ENCODE measurements around the gene HTRA1. TPM values are rescaled to one million over a fixed set of nuclear protein-coding genes. Genes with fewer than 3 reads are reported as not detected.

Gene HTRA1
- total and polyA plus RNA-seq, 2 donors (not counting 1 experiment from before 2014, with no cell fraction given) = 109 to 216 TPM

DNA sequence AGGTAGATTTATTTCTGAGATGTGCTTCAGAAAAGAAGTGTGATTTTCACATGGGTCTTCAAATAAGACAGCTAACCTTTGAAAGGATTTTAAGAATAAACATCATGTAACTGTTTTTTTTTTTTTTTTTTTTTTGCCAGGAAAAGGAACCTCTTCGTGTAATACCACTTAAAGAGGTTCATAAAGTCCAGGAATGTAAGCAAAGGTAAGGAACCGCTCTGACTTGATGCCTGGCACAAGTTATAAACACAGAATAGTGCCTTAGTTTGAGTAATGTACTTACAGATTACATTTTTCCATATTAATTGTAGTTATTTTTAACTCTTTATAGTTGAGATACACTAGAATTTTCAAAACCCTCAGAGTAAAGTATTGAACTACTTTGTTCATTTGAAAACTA lies 37.3 kb upstream of the HTRA1 start:
- Histone ChIP-seq H3K4me2 (ENCODE audit: extremely low read depth, insufficient read depth, low read length) (no peak overlapping the region), H2AFZ (ENCODE audit: low read length) (no peak overlapping the region), H3K79me2 (ENCODE audit: control insufficient read depth, insufficient read depth, low read length) (no peaks in the 10 kb centered on the region), H3K9me3 (ENCODE audit: control insufficient read depth, insufficient read depth, low read depth, low read length) (no peaks in the 10 kb centered on the region), H4K20me1 (ENCODE audit: control insufficient read depth, extremely low read depth, insufficient read depth, low read length) (no peaks in the 10 kb centered on the region), H3K9ac (ENCODE audit: insufficient read depth, low read length) (no peak overlapping the region), H3K4me3 (replicated peaks in 1 of 4; ENCODE audit: control extremely low read depth in 1 of 4, insufficient read depth in 1 of 4, low read depth in 3 of 4, low read length in 4 of 4) (no peak overlapping the region), H3K27me3 (ENCODE audit: control insufficient read depth, insufficient read depth, low read length) (no peaks in the 10 kb centered on the region), H3K27ac (ENCODE audit: insufficient read depth, low read length) (no peak overlapping the region), H3K4me1 (ENCODE audit: control insufficient read depth, extremely low read depth, insufficient read depth, low read length) (peaks cover 8% of the 10 kb centered on the region), H3K36me3 (ENCODE audit: control insufficient read depth, insufficient read depth, low read length) (no peaks in the 10 kb centered on the region)
- TF ChIP-seq, protein P1, sequence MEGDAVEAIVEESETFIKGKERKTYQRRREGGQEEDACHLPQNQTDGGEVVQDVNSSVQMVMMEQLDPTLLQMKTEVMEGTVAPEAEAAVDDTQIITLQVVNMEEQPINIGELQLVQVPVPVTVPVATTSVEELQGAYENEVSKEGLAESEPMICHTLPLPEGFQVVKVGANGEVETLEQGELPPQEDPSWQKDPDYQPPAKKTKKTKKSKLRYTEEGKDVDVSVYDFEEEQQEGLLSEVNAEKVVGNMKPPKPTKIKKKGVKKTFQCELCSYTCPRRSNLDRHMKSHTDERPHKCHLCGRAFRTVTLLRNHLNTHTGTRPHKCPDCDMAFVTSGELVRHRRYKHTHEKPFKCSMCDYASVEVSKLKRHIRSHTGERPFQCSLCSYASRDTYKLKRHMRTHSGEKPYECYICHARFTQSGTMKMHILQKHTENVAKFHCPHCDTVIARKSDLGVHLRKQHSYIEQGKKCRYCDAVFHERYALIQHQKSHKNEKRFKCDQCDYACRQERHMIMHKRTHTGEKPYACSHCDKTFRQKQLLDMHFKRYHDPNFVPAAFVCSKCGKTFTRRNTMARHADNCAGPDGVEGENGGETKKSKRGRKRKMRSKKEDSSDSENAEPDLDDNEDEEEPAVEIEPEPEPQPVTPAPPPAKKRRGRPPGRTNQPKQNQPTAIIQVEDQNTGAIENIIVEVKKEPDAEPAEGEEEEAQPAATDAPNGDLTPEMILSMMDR (conservative IDR thresholded peaks at IDR 0.05 in 1 of 2, IDR thresholded peaks at IDR 0.05 in 1 of 2; ENCODE audit: low read depth in 1 of 2, low read length in 2 of 2) = no peak
- no peak for TF ChIP-seq EZH2 (IDR thresholded peaks at IDR 0.05; ENCODE audit: low read length, missing control alignments)
- no peak for DNase-seq (ENCODE audit: low read depth in 2 of 2)

DNA sequence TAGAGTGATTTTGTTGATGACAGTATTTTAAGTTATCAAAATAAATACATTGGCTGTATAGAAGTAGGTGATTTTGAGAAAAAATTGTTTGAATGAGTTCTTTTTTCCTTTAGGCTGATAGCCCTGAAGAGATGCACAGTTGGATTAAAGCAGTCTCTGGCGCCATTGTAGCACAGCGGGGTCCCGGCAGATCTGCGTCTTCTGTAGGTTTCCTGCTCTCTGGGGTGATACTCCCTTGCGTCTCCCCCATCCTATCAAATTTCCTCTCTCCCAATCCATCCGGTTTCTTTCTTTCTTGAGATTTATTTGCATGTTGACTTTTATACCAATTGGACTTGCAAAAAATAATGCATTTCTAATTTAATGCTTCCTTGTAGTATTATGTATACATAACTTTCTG lies 34.5 kb upstream of the HTRA1 start:
- Histone ChIP-seq H4K20me1 (ENCODE audit: control insufficient read depth, extremely low read depth, insufficient read depth, low read length) (no peaks in the 10 kb centered on the region), H3K27ac (ENCODE audit: insufficient read depth, low read length) (no peak overlapping the region), H3K79me2 (ENCODE audit: control insufficient read depth, insufficient read depth, low read length) (no peaks in the 10 kb centered on the region), H3K4me2 (ENCODE audit: extremely low read depth, insufficient read depth, low read length) (no peak overlapping the region), H3K9ac (ENCODE audit: insufficient read depth, low read length) (no peak overlapping the region), H3K4me3 (replicated peaks in 1 of 4; ENCODE audit: control extremely low read depth in 1 of 4, insufficient read depth in 1 of 4, low read depth in 3 of 4, low read length in 4 of 4) (no peak overlapping the region), H3K4me1 (ENCODE audit: control insufficient read depth, extremely low read depth, insufficient read depth, low read length) (peaks cover 3% of the 10 kb centered on the region), H3K36me3 (ENCODE audit: control insufficient read depth, insufficient read depth, low read length) (no peaks in the 10 kb centered on the region), H2AFZ (ENCODE audit: low read length) (no peak overlapping the region), H3K27me3 (ENCODE audit: control insufficient read depth, insufficient read depth, low read length) (no peaks in the 10 kb centered on the region), H3K9me3 (ENCODE audit: control insufficient read depth, insufficient read depth, low read depth, low read length) (no peaks in the 10 kb centered on the region)
- DNase-seq (ENCODE audit: low read depth in 2 of 2) = no peak
- no peak for TF ChIP-seq EZH2 (IDR thresholded peaks at IDR 0.05; ENCODE audit: low read length, missing control alignments)
- TF ChIP-seq, protein P1 (conservative IDR thresholded peaks at IDR 0.05 in 1 of 2, IDR thresholded peaks at IDR 0.05 in 1 of 2; ENCODE audit: low read depth in 1 of 2, low read length in 2 of 2) = no peak

DNA sequence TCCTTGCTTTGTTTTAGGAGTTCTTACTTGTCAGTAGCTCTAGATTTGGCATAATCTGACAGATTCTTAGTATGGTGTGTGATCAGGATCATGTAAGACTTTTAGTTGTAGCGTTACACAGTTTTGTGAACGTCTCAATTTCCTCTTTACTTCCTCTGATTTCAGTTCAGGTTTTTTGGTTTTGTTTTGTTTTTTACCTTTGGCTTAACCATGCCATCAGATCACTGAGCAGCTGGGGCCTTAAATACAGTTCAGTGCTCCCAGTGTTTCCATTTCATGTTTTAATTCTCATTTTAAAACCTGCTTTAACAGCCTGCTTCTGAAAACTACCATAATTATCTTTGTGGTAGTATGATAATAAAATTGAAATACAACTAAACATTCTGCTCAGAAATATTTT lies 34.1 kb upstream of the HTRA1 start:
- H3K4me1 ChIP-seq (ENCODE audit: control insufficient read depth, extremely low read depth, insufficient read depth, low read length) = peaks cover 3% of the 10 kb centered on the region
- H3K4me2 ChIP-seq (ENCODE audit: extremely low read depth, insufficient read depth, low read length) = no peak overlapping the region
- no peak overlapping the region for H3K4me3 ChIP-seq (replicated peaks in 1 of 4; ENCODE audit: control extremely low read depth in 1 of 4, insufficient read depth in 1 of 4, low read depth in 3 of 4, low read length in 4 of 4)
- no peaks in the 10 kb centered on the region for H3K9me3 ChIP-seq (ENCODE audit: control insufficient read depth, insufficient read depth, low read depth, low read length)
- no peaks in the 10 kb centered on the region for H3K79me2 ChIP-seq (ENCODE audit: control insufficient read depth, insufficient read depth, low read length)
- no peak for TF ChIP-seq EZH2 (IDR thresholded peaks at IDR 0.05; ENCODE audit: low read length, missing control alignments)
- TF ChIP-seq, protein P1 (conservative IDR thresholded peaks at IDR 0.05 in 1 of 2, IDR thresholded peaks at IDR 0.05 in 1 of 2; ENCODE audit: low read depth in 1 of 2, low read length in 2 of 2) = no peak
- H3K36me3 ChIP-seq (ENCODE audit: control insufficient read depth, insufficient read depth, low read length) = no peaks in the 10 kb centered on the region
- no peaks in the 10 kb centered on the region for H4K20me1 ChIP-seq (ENCODE audit: control insufficient read depth, extremely low read depth, insufficient read depth, low read length)
- no peak for DNase-seq (ENCODE audit: low read depth in 2 of 2)
- H3K27me3 ChIP-seq (ENCODE audit: control insufficient read depth, insufficient read depth, low read length) = no peaks in the 10 kb centered on the region
- H3K27ac ChIP-seq (ENCODE audit: insufficient read depth, low read length) = no peak overlapping the region
- no peak overlapping the region for H2AFZ ChIP-seq (ENCODE audit: low read length)
- H3K9ac ChIP-seq (ENCODE audit: insufficient read depth, low read length) = no peak overlapping the region
